Eye (tissue), 1 donor: Measurements from ENCODE around the gene MBL2.

ENCODE experiments used
- DNase-seq: peaks from one replicate; pipeline ENCODE4 v3.0.0-alpha.2; 2015

MBL2 gene

DNA sequence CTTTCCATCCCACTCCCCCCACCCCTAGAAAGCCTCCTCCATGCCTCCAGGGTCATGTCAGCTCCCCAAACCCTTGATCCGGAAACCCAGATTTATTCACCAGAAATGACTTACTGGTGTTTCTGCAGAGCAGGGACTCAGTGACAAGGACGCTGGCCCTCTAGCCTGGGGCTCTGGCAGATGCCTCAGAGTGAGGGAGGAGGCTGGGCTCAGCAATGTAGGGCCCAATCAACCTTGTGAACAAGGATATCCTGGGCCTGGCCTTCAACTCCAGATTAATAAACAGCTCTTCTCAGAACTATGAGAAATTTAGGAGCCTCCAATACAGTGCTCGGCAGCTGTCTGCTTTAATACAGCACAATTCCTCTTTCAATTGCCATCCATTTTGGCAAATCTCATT, at the start of gene MBL2:
TSS of gene MBL2 (minus strand) at position 162 of the 400 bp plus-strand sequence. CDS start 1,149 bp downstream, outside the sequence.
- no peak for DNase-seq

DNA sequence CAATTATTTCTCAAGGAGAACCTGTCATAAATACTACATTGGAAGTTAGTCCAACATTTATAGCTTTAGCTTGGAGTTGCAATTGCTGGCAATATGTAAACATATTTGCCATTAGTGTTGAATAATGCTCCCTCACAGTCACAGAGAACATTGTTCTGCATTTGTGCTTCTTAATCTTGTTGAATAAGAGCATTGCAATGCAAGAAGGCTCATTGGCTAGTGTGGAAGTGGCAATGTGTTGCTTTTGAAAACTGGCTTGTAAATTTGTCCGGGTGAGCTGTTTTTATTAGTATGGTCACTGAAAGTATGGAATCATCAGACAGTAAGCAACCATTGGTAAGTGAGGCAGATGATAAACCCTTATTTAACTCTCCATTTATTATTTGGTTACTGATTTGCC, 47.7 kb upstream of the MBL2 start:
- DNase-seq, result no peak

DNA sequence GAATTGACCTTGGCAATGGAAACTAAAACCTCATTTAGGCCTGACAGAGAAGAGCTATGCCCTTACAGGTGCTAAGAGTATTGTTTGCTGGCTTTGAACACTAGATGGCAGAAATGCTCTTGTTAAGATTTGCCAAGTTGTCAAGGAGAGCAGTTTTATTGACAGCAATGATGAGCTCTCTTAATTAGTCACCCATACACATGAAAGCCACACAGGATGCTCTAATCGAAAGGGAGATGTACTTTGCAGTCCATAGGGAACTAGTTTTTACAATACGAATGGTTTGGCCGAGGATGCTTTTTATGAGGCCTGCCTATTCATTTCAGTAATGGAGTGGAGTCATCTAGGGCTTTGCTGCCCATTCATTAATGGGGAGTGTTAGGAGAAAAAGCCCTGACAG, 45.4 kb upstream of the MBL2 start:
- DNase-seq, result peak; percentile 84

DNA sequence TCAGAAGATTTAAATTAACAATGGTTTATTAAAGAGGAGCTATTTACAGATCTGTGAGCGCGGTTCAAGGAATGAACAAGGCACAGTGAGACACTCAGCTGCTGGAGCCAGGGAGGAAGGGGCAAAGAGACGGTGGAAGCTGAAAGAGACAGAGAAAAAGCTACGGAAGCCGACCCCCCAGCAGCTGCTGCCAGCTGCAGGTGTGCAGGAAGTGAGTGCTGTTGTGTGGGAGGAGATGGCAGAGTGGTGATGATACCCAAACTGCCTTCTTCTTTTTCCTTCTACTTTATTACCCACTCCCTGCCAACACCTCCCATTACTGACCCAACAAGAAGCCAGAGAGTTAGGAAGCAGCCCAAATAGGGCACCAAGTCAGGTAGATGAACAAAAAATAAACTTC, 41.9 kb upstream of the MBL2 start:
- DNase-seq, result no peak

DNA sequence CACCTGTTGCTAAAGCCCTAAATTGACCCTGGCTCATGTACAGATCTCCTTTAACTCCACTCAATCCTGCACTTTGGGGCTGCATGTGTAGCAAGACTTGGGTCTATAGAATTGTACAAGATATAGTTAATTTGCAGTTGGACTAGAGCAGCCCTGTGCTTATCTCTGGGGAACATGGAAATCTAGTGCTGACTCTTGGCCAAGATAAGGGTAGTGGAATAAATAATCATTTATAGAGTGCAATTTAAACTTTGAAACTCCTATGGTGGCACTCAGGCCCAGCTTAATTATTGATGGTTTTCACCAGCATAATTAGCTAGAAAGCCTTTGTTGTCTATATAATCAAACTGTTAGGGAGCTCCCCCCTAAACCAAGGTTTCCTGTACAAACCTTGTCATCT, 39.2 kb upstream of the MBL2 start:
- DNase-seq, result no peak

DNA sequence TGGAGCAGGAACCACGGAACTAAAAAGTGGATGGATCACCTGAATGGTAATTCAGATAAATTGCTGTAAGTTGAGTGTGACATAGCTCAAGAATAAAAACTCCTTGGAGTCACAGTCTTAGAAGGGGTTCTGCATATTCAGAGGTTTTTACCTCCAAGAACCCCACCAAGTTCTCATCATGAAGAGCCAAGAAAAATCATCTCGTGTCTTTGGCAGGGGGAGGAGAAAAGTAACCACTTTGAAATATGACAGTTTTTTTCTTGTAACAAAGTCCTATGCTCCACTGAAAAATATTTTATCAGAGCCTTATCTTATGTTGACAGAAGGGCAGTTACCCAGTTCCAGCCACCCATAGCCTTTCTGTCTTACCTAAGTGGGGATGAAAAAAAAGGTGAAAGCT, 38.2 kb upstream of the MBL2 start:
- no peak for DNase-seq

DNA sequence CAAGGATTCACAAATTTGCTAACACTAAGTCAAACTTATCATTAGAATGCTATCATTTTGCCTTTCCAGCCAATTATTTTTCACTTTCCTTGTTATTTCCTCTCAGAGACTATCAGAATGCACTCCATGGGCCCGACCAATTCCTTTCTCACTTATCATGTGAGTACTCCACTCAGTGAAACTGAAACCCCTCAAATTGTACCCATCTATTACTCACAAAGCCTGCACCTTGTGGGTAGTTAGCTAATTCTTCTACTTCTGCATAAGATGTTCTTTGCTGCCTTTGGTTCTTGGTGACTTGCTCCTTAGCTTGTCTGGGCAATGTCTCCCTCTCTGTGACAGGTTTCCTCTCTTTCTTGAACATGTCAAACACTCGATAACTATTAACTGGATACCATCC, 35.2 kb upstream of the MBL2 start:
- DNase-seq, result no peak

DNA sequence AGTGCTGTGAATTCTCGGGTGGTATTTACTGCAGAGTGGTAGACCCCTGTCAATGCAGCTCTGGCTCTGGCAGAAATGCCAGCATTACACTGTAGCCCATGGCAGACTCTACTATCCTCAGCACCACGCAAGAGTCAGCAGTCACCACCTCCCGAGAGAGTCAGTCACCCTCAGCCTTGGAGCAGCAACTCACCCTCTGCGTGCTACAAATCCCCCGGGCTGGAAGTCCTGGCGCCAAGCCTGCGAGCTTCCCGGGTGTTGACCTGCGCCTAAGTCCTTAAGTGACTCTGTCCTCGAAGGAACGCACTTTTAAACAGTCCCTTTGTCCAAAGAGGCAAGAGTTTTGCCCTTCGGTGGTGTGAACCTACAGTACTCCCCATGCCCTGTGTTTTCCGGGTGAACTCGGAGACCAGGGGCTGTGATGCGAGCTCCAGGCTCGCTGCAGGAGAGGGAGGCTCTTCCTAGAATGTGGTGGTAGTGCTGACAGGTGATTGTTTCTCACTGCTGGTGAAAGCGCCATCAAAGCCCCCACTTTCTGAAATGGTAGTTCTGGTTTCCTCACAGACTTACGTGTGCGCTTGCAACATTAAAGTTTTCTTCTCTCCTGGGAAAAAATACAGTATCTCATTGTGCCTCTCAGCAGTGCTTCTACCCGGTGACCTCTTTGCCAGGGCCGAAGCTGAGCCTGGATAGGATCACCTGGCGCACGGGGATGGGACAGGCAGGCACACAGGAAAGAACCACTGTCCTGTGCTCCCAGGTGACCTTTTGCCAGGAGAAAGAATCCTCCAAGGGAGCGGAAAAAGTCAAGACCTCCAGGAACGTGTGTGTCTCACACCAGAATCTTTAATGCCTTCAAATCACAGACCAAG, 33.1 kb upstream of the MBL2 start:
- no peak for DNase-seq

DNA sequence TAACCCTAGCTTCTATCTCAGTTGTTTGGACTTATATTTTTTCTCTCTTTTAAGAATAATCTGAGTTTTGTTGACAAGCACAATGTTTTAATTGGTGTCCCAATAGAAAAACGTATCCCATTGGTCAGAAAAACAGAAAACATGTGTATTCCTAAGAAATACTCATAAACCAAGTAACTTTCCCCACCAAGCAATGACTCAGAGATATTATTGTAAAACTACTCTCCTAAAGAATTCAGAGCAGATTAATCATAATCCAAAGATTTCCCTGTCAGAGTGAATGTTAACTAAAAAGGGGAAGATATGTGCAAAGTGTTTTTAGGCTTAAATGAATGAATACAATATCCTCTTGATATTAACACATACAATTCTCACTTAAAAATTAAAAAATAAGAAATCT, 29.4 kb upstream of the MBL2 start:
- no peak for DNase-seq

DNA sequence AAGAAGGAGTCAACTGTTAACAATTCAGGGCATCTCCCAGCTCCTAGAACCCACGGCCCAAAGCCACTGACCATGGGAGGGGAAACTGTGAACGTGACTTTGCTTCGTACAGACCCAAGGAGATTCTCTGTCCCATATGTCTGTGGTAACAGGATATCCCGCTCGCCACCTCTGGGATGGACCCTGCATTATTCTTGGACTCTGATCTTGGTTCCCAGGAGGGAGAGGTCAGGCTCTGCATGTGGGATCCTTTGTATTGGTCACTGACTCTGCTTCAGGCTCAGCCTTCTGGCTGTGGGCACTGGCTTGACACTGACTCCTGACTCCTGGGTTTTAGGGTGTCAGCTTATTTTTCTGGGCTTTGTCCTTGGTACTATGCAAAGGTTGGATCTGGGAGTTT, 13.5 kb upstream of the MBL2 start:
- no peak for DNase-seq

DNA sequence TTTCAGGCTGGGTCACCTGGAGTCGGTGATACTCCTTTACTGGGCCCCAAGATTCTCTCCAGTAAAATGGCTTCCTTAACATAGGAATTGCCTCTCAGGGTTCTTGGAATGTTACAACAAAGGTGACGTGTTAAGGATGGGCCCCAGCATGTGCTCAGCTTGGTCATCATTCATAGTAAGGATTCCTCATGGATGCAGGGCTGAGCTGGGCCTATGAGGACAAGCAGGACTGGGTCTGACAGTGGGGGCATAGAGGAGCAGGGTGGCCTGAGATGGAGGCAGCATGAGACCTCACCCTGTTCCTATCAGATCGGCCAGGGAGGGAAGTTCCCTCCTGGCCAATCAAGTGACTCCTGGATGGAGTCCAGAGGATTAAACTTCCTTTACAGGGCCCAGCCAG, 12.8 kb upstream of the MBL2 start:
- DNase-seq, result no peak

DNA sequence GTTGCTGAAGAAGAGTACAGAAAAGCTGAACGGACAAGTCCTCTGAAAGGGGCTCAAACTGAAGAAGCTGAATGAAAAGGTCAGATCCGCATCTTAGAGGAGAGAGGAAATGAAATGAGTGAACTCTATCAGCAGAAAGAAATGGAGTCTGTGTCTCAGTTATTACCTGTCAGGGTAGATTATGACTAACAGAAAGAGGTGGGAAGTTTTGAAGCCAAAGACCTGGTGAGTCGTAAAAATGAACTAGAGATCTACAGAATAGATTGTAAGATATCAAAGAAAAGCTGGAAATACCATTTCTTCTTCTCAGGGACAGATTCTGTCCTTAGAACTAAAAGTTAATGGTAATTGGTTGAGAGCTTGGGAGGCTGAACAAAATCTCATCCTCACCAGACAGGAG, 11.1 kb upstream of the MBL2 start:
- no peak for DNase-seq

DNA sequence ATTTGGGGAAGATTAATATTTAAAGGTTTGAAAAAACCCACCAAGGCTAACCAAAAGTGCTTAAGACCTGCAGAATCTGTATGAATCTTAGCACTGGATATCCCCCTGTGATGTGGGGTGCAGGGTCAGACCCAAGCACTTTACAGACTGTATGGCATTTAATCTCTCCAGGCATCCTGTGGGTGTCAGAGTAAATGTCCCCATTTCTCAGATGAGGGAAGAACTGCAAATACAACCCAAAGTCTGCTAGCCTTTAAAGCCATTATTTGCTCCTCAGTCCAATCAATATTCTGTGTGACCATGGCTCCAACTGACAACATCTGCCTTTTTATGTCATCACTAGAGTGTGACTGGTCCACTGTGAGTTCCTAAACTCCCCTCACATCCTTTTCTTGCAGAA, 10.0 kb upstream of the MBL2 start:
- DNase-seq, result no peak

DNA sequence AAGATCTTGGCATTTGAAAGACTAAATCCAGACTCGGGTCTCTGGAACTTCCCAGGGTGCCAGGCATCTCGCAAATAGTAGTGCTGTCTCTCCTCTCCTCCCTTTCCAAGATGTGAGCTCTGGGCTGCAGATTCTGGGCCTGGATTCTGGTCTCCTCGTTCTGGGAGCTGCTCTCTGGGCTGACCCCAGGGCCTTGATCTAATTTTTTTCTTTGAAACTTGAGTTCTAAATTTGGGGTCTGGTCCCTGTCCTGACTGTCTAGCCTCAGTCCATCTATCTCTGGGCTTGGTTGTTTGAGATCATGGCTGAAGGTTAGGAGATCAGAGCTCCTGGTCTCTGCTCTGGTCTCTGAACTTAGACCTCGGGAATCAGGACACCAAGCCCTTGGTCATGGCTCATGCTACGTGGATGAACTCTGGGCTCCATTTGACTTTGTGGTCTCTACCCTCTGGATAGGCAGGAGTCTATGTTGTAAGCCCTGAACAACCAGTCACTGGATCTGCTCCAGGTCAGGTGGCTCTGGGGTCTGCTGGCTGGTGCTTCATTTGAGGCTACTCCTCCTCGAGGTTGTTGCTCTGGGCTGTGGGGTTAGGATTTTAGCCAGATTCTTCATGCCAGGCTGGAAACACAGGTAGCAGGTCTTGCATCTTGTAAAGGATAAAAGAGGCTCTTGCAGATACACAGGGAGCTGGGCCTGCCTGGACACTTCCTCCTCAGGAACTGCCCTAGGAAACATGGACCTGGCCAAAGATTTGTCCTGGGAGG, 8.0 kb upstream of the MBL2 start:
- no peak for DNase-seq

DNA sequence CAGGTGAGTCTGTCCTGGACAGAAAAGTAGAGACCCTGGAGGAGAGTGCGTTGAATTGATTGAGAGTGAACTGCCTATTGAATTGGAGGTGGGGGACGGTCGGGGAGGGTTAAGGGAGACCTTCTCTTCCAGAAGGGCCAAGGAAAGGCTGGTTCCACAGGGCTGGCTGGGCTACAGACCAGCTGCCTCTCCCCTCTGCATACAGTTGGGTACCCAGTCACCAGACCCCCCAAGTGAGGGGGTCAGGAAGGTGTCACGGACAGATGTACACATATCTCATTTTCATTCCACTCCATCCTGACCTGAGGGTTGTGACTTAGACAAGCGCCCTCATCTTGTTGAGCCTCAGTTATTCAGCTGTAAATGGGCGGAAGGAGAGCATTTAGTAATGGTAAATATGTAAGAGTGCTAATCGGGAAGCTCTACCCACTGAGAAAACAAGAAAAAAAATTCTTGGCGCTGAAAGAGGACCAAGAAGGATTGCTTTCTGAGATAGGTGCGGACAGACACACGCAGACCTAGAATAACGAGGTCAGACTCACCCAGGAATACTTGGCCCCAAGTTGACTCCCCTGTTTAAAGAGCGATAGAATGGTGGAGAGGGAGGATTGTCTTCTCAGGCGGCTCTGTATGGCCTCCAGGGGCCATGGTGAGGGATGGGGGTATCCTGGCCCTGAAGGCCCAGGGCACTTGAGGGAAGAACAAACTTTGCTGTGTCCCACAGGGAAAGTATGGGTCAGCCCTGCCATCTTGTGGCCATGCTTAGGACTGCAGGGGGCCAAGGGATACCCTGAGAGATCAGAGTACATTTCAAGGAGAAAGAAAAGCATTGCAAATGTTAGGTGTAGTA, 7.2 kb upstream of the MBL2 start:
- peak; percentile 91 for DNase-seq

DNA sequence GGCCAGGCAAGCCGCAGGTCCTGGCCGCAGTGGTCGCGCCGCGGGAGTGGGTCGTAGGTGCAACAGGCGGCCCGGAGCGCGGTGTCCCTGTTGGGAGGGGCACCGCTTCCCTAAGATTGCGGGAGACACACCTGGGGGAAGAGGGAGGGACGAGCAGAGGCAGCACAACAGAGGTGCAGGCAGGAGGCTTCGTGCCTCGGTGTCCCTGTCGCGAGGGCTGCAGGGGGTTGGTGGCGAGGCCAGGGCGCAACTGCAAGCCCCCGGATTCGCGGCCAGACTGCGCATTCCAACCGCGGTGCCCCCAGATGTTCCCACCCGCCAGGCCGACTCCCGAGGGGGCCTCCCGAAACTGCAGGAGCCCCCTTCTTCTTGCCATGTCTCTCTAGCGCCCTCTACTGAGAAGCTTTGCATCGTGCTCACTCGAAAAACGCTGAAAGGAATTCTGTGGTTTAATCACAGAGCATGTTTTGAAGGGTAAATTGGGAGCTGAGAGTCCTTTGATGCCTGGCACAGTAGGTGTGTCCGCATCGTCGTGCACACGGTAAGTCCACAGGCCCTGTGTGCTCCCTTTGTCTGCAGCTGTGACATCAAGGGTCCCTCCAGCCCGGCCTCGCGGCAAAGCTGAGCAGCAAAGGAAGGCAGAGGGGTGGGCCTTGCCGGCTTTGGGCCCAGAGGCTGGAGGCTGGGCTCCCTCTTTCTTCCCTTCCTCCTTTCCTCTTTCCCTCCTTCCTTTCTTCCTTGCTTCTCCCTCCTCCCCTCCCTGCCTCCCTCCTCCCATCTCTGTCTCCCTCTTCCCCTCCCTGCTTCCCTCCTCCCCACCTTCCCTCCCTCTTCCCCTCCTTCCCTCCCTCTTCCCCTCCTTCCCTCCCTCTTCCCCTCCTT, 6.2 kb upstream of the MBL2 start:
- DNase-seq, result peak; percentile 88

DNA sequence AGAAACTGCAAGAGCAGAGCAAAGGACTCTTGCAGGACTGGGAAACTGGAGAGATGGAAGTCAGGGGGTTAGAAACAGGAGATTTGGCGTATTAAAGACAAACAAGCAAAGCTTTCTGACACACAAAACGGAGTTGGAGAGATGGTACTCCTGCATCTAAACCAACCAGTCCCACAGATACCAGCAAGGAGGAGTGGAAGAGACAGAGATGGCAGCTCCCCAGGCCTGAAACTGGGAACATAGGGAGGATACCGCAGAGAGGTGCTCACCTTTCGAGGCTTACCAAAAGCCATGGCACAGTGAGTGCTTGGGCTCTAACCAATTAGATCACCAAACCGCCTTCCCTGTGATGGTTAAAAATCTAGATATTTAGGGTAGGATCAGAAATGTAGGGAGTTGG, 4.8 kb upstream of the MBL2 start:
- no peak for DNase-seq

DNA sequence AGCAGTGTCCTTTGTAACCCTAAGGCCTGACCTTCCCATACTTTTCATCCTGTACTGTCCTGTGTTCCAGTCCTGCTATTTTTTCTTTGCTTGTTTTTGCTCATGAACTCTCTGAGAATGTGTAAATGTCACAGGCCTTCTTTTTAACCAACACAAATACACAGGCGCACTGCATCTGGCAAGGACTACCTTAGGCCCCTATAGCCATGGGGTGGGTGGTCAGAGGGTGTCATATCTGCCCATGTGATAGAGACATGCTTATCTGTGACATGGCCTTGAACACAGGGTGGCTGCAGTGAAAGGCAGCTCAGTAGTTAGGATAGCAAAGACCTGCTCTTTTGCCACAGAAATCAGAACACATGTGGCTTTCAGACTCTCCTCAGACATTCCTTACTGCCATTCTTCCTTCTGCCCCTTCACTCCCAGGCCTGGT, 3.9 kb upstream of the MBL2 start:
- no peak for DNase-seq

DNA sequence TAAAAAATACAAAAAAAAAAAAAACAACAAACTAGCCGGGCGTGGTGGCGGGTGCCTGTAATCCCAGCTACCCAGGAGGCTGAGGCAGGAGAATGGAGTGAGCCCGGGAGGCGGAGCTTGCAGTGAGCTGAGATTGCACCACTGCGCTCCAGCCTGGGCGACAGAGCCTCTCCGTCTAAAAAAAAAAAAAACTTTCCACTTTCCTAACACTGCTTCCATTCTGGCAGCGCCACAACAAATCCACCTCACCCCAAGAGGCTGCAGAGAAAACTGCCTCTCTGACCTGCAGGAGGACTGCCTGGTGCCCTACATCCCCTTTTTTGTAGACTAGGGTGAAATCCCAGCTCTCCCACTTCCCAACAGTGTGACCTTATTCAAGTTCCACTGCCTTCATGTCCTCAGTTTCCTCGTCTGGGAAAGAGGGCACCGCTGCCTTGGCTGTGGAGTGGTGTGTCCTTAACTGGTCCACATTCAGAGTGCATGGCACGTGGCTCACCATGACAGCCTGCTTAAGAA, 2.6 kb upstream of the MBL2 start:
- DNase-seq, result no peak

DNA sequence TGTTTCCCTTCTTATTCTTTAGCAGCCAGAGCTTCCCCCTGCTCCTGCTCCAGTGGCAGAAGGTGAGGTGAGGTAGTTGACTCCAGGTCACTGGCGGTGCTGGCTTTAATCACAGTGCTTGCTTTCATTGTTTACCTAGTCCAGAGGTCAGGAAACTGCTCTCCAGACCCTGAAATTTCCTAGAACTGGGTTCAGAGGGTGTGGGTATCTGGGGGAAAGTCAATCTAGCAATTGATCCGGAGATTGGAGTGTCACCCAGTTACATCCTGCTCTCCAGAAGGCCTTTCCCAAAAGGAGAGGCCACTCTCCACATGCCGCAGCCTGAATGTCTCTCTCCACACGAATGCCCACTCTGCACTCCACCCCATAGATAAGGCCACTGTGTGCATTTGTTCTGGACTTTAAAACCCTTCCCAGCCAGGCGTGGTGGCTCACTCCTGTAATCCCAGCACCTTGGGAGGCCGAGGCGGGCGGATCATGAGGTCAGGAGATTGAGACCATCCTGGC, 2.1 kb upstream of the MBL2 start:
- no peak for DNase-seq

DNA sequence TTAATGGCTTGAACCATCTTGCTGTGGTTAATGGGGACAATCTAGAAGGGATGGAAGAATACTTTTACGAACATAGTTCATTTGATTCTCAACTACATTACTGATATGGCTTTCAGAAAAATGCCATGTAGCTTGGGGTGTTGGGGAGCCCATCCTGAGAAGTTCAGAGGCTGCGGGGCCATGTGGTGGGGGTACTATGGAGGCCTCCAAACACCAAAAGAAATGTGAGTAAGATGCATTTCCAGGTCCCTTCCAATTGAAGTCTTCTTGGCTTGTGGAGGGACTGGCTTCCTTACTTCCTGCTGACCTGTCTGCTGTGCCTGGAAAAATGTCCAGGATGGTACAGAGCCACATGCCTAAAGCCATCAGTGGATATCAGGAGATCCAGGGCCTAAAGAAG, 1.6 kb upstream of the MBL2 start:
- no peak for DNase-seq
